T1000 (cell line): ENCODE data around the gene SERPINE1.
"Not testable (repeated sequence)": the region's sequence is repeated elsewhere in the genome, so short reads cannot be mapped to it uniquely, and the experiment has no call there.

Source experiments
- DNase-seq: peaks from one replicate; lab custom pipeline; 2025; ENCODE audit warnings: mixed read lengths; lab: John Stamatoyannopoulos, UW

Gene SERPINE1

GRCh38 chr7:101126651-101127459, at the start of gene SERPINE1:
SERPINE1 (plus strand) TSS chr7:101127104; CDS start chr7:101128394, 1,290 bp downstream.
- DNase-seq = peak; percentile 91

DNA sequence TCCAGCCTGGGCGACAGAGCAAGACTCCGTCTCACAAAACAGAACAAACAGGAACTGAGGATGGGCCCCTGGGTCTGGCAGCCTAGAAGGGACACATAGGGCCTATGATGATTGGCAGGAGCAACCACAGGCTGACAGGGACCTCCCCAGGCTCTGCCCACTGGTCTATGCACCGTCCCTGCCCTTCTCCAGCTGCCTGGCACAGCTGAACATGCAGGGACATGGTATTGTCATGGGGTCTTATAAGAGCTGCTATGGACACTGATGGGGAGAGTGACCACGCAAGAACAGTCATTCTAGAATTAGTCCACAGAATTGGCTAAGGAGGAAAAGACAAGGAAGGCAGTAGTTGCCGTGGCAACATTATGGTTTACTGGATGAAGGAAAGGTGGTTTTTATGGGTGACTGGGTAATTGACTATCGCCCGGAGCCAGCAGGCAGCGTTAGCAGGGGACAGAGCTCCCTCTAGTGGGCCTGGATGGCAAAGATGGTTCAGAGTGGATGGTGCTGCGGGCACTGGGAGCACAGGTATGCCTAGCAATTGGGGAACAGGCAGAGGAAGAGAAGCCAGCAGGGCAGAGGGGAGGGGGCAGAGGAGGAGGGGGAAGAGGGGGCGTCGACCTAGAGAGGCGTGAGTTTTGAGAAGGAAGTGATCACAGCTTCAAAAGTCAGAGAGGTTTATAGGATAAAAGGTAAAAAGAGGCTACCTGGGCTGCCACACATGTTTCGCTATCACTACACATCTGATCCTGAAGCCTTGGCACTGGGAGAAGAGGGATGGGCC, 49.4 kb upstream of the SERPINE1 start:
- peak; percentile 42 for DNase-seq

GRCh38 chr7:101081432-101081831, 45.5 kb upstream of the SERPINE1 start:
- DNase-seq = no peak

GRCh38 chr7:101084865-101085161, 42.1 kb upstream of the SERPINE1 start:
- DNase-seq = no peak

- peak; percentile 47 for DNase-seq
Observed at GRCh38 chr7:101085162-101085964, 41.5 kb upstream of the SERPINE1 start, which contains the start of gene TRIM56. TRIM56 (plus strand) TSS chr7:101085481; CDS start chr7:101087313, 1,832 bp downstream.

- DNase-seq = no peak
Observed at GRCh38 chr7:101087334-101088068, 39.4 kb upstream of the SERPINE1 start.

GRCh38 chr7:101088069-101088425, 38.9 kb upstream of the SERPINE1 start:
- DNase-seq = no peak

- no peak for DNase-seq
Observed at GRCh38 chr7:101088858-101089529, 37.9 kb upstream of the SERPINE1 start.

GRCh38 chr7:101089876-101090275, 37.0 kb upstream of the SERPINE1 start:
- no peak for DNase-seq

- DNase-seq = not testable (repeated sequence)
Observed at GRCh38 chr7:101092266-101092905, 34.5 kb upstream of the SERPINE1 start.

GRCh38 chr7:101093906-101094305, 33.0 kb upstream of the SERPINE1 start:
- no peak for DNase-seq

GRCh38 chr7:101094376-101094775, 32.5 kb upstream of the SERPINE1 start:
- DNase-seq = no peak

DNA sequence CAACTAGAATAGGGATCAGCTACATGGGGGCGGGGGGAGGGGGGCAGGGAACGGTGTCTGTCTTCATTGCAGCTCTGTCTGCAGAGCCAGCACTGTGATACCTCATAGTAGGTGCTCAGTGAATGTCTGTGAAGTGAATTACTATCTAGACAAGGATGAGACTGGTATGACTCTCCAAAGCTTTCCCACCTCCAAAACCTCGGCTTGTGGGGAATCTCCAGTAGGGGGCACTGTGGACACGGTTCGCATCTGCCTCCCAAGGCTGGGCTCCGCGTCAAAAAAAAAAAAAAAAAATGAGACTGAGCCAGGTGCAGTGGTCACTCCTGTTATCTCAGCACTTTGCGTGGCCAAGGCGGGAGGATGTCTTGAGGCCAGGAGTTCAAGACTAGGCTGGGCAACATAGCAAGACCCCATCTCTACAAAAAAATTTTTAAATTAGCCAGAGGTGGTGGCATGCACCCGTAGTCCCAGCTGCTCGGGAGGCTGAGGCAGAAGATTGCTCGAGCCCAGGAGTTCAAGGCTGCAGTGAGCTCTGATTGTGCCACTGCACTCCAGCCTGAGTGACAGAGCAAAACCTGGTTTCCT, 32.0 kb upstream of the SERPINE1 start:
- peak; percentile 18 for DNase-seq

- no peak for DNase-seq
Observed at GRCh38 chr7:101096331-101096956, 30.5 kb upstream of the SERPINE1 start.

- no peak for DNase-seq
Observed at GRCh38 chr7:101096957-101097347, 30.0 kb upstream of the SERPINE1 start.

- no peak for DNase-seq
Observed at GRCh38 chr7:101097561-101097960, 29.3 kb upstream of the SERPINE1 start.

GRCh38 chr7:101099969-101100781, 26.7 kb upstream of the SERPINE1 start:
- DNase-seq = peak; percentile 94

GRCh38 chr7:101100858-101101847, 25.8 kb upstream of the SERPINE1 start:
- DNase-seq = no peak
